PFSK-1 (cell line): ENCODE measurements around the gene ADIG.

Experiments used
- FOXP2 ChIP-seq: optimal IDR thresholded peaks from 2 replicates; pipeline ENCODE3; 2011; ENCODE audit warnings: borderline replicate concordance, control low read depth, inconsistent platforms; ENCODE audit not compliant: insufficient read depth; ENCODE audit errors: extremely low read length, extremely low read depth
- POLR2AphosphoS5 ChIP-seq: IDR thresholded peaks from 2 replicates; pipeline ENCODE4 v1.6.1; 2012; ENCODE audit warnings: low read depth, mild to moderate bottlenecking, control low read depth, low read length, moderate library complexity
- REST ChIP-seq, 2 experiments: IDR thresholded peaks; 2 replicates each; pipeline versions ENCODE4 v1.6.1 to v1.8.0; 2011 to 2012; ENCODE audit warnings: low read depth in 2 of 2, low read length in 2 of 2, control low read depth in 1 of 2, inconsistent platforms in 1 of 2, mild to moderate bottlenecking in 1 of 2, moderate library complexity in 1 of 2; ENCODE audit not compliant: insufficient read depth in 1 of 2
- SIN3A ChIP-seq: IDR thresholded peaks from 2 replicates; pipeline ENCODE4 v1.6.1; 2012; ENCODE audit warnings: mild to moderate bottlenecking, low read length, moderate library complexity, borderline replicate concordance; ENCODE audit not compliant: insufficient read depth
- TAF1 ChIP-seq: IDR thresholded peaks from 2 replicates; pipeline ENCODE4 v1.6.1; 2012; ENCODE audit warnings: low read length, control low read depth, borderline replicate concordance; ENCODE audit not compliant: insufficient read depth

ADIG gene

GRCh38 chr20:38583306-38583705, 2.3 kb downstream of the ADIG start:
- no peak for TF ChIP-seq SIN3A
- no peak for TF ChIP-seq POLR2AphosphoS5
- TF ChIP-seq TAF1: no peak
- no peak for TF ChIP-seq REST (IDR thresholded peaks at IDR 0.05; ENCODE audit: insufficient read depth in 1 of 2, low read depth in 2 of 2, low read length in 2 of 2)
- TF ChIP-seq FOXP2: no peak

- TF ChIP-seq SIN3A (no peak), TAF1 (no peak), POLR2AphosphoS5 (no peak)
Observed at GRCh38 chr20:38584099-38584763, 3.2 kb downstream of the ADIG start.

GRCh38 chr20:38585404-38586180, 4.6 kb downstream of the ADIG start:
- TF ChIP-seq TAF1: no peak
- no peak for TF ChIP-seq REST (IDR thresholded peaks at IDR 0.05; ENCODE audit: insufficient read depth in 1 of 2, low read depth in 2 of 2, low read length in 2 of 2)
- no peak for TF ChIP-seq SIN3A
- TF ChIP-seq FOXP2: no peak

- TF ChIP-seq FOXP2 (no peak), REST (IDR thresholded peaks at IDR 0.05; ENCODE audit: insufficient read depth in 1 of 2, low read depth in 2 of 2, low read length in 2 of 2) (no peak)
Observed at GRCh38 chr20:38586181-38586525, 5.2 kb downstream of the ADIG start.

GRCh38 chr20:38588303-38588702, 7.3 kb downstream of the ADIG start:
- TF ChIP-seq REST (IDR thresholded peaks at IDR 0.05; ENCODE audit: insufficient read depth in 1 of 2, low read depth in 2 of 2, low read length in 2 of 2) (no peak), TAF1 (no peak), FOXP2 (no peak), POLR2AphosphoS5 (no peak), SIN3A (no peak)
